ENCODE results near the gene DDX3X. TPM values are rescaled to one million over a fixed set of nuclear protein-coding genes. Genes with fewer than 3 reads are reported as not detected.

DDX3X gene
- total and polyA plus RNA-seq, 2 experiments from 2014 or later: 68.1 to 239 TPM

DNA sequence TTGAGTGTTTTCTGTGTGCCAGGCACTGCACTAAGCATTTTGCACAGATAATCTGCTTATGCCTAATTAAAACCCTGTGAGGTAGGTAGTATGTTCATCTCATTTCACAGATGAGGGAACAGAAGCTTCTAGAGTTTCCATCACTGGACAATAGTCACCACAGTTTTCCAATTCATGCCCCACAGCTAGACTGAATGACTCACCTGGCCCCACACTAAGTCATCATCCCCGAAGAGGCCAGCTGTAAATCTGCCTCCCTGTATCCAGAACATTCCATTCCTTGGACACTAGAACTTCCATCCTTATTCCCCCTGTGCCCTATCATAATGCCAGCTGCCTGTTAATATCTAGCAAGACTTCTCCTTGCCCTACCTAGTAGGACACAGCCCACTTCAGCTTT, 72.2 kb downstream of the DDX3X start:
- Histone ChIP-seq H3K4me3 (no peak overlapping the region), H2AFZ (no peak overlapping the region), H3F3A (replicated peaks; ENCODE audit: low read depth) (no peaks in the 10 kb centered on the region), H3K27me3 (ENCODE audit: insufficient read depth) (no peaks in the 10 kb centered on the region), H3K27ac (ENCODE audit: low read depth) (no peak overlapping the region), H3K36me3 (ENCODE audit: insufficient read depth) (no peaks in the 10 kb centered on the region), H3K4me1 (ENCODE audit: insufficient read depth) (no peaks in the 10 kb centered on the region), H3K4me2 (no peak overlapping the region), H3K79me2 (replicated peaks; ENCODE audit: insufficient read depth) (no peaks in the 10 kb centered on the region), H3K9me2 (ENCODE audit: insufficient read depth) (no peaks in the 10 kb centered on the region), H4K20me1 (replicated peaks; ENCODE audit: insufficient read depth) (no peaks in the 10 kb centered on the region)
- no peak for ATAC-seq
- no peak for DNase-seq (ENCODE audit: low spot score)
- H3K36me3 Mint-ChIP-seq (ENCODE audit: low read depth): no peaks in the 10 kb centered on the region
- H3K4me3 Mint-ChIP-seq: no peak overlapping the region
- H3K27me3 Mint-ChIP-seq (ENCODE audit: insufficient read depth, low read depth, poor library complexity): no peaks in the 10 kb centered on the region
- no peaks in the 10 kb centered on the region for H3K4me1 Mint-ChIP-seq
- TF ChIP-seq CREB1 (CRISPR knock-in tag; IDR thresholded peaks at IDR 0.05; ENCODE audit: low read depth) (no peak), JUNB (IDR thresholded peaks at IDR 0.05; ENCODE audit: unreplicated experiment) (no peak), EZH2 (IDR thresholded peaks at IDR 0.05; ENCODE audit: low read depth, unreplicated experiment) (no peak), POLR2AphosphoS5 (IDR thresholded peaks at IDR 0.05; ENCODE audit: low read depth) (no peak), STAT1 (IDR thresholded peaks at IDR 0.05; ENCODE audit: unreplicated experiment) (no peak), CTCF (conservative IDR thresholded peaks at IDR 0.05; ENCODE audit: low read depth in 2 of 2) (no peak), NANOG (IDR thresholded peaks at IDR 0.05; ENCODE audit: borderline replicate concordance) (no peak), EZH2phosphoT487 (IDR thresholded peaks at IDR 0.05; ENCODE audit: unreplicated experiment) (no peak), ZNF331 (CRISPR knock-in tag; IDR thresholded peaks at IDR 0.05; ENCODE audit: low read depth) (no peak), ZNF114 (CRISPR knock-in tag; IDR thresholded peaks at IDR 0.05) (no peak), REST (IDR thresholded peaks at IDR 0.05; ENCODE audit: unreplicated experiment) (no peak)
- TF ChIP-seq, protein P1, sequence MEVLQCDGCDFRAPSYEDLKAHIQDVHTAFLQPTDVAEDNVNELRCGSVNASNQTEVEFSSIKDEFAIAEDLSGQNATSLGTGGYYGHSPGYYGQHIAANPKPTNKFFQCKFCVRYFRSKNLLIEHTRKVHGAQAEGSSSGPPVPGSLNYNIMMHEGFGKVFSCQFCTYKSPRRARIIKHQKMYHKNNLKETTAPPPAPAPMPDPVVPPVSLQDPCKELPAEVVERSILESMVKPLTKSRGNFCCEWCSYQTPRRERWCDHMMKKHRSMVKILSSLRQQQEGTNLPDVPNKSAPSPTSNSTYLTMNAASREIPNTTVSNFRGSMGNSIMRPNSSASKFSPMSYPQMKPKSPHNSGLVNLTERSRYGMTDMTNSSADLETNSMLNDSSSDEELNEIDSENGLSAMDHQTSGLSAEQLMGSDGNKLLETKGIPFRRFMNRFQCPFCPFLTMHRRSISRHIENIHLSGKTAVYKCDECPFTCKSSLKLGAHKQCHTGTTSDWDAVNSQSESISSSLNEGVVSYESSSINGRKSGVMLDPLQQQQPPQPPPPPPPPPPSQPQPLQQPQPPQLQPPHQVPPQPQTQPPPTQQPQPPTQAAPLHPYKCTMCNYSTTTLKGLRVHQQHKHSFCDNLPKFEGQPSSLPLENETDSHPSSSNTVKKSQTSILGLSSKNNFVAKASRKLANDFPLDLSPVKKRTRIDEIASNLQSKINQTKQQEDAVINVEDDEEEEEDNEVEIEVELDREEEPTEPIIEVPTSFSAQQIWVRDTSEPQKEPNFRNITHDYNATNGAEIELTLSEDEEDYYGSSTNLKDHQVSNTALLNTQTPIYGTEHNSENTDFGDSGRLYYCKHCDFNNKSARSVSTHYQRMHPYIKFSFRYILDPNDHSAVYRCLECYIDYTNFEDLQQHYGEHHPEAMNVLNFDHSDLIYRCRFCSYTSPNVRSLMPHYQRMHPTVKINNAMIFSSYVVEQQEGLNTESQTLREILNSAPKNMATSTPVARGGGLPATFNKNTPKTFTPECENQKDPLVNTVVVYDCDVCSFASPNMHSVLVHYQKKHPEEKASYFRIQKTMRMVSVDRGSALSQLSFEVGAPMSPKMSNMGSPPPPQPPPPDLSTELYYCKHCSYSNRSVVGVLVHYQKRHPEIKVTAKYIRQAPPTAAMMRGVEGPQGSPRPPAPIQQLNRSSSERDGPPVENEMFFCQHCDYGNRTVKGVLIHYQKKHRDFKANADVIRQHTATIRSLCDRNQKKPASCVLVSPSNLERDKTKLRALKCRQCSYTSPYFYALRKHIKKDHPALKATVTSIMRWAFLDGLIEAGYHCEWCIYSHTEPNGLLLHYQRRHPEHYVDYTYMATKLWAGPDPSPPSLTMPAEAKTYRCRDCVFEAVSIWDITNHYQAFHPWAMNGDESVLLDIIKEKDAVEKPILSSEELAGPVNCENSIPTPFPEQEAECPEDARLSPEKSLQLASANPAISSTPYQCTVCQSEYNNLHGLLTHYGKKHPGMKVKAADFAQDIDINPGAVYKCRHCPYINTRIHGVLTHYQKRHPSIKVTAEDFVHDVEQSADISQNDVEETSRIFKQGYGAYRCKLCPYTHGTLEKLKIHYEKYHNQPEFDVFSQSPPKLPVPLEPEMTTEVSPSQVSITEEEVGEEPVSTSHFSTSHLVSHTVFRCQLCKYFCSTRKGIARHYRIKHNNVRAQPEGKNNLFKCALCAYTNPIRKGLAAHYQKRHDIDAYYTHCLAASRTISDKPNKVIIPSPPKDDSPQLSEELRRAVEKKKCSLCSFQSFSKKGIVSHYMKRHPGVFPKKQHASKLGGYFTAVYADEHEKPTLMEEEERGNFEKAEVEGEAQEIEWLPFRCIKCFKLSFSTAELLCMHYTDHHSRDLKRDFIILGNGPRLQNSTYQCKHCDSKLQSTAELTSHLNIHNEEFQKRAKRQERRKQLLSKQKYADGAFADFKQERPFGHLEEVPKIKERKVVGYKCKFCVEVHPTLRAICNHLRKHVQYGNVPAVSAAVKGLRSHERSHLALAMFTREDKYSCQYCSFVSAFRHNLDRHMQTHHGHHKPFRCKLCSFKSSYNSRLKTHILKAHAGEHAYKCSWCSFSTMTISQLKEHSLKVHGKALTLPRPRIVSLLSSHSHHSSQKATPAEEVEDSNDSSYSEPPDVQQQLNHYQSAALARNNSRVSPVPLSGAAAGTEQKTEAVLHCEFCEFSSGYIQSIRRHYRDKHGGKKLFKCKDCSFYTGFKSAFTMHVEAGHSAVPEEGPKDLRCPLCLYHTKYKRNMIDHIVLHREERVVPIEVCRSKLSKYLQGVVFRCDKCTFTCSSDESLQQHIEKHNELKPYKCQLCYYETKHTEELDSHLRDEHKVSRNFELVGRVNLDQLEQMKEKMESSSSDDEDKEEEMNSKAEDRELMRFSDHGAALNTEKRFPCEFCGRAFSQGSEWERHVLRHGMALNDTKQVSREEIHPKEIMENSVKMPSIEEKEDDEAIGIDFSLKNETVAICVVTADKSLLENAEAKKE (CRISPR knock-in tag; IDR thresholded peaks at IDR 0.05): no peak
- TF ChIP-seq, protein P2, sequence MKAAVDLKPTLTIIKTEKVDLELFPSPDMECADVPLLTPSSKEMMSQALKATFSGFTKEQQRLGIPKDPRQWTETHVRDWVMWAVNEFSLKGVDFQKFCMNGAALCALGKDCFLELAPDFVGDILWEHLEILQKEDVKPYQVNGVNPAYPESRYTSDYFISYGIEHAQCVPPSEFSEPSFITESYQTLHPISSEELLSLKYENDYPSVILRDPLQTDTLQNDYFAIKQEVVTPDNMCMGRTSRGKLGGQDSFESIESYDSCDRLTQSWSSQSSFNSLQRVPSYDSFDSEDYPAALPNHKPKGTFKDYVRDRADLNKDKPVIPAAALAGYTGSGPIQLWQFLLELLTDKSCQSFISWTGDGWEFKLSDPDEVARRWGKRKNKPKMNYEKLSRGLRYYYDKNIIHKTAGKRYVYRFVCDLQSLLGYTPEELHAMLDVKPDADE (IDR thresholded peaks at IDR 0.05): no peak
- no peak overlapping the region for H3K27ac Mint-ChIP-seq
- H3K9me3 Mint-ChIP-seq: 0 out of 3 replicates have a peak, but pooled peaks cover 2% of the 10 kb centered on the region

All from GM23338 (cell line).